Suppressor macrophage (primary cell): ENCODE results near the gene AGBL1.
"Not testable (repeated sequence)": the region's sequence is repeated elsewhere in the genome, so short reads cannot be mapped to it uniquely, and the experiment has no call there.

ENCODE experiments used
- DNase-seq, 4 experiments: peaks; one replicate each; pipeline ENCODE4 v3.0.0-alpha.2; 2020 to 2022

AGBL1 gene

DNA sequence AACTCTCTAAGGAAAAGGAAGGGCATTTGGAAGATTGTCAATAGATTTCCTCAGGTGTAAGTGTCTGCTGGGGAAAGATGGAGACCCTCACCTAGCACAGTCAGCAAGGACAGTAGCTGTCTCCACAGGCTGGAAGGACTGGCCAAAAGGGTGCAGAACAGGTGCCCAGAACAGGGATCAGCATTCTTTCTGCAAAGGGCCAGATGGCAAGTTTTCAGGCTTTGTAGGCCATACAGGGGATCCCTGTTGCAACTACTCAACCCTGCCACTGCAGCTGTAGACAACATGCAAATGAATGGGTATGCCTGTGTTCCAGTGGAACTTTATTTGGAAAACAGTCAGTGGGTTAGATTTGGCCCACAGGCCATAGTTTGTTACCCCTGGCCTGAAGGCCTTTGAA, 8.1 kb downstream of the AGBL1 start:
- no peak for DNase-seq

DNA sequence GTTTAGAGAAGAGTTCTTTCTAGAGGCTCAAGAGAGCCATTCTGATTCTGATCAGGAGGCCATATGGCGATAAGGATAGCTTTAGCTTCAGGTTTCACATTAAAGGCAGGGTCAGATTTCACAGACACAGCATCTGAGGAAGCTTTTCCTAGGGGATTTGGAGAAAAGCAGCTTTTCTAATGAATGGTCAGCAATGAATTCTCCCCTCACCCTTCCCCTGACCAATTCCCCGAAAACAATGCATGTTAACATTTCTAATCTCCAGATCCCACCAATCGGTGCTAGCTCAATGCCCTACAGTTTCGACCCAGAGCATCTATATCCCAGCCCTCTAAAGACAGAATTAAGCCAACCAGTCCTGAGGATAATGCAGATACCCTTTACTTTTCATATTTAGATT, 9.8 kb downstream of the AGBL1 start:
- no peak for DNase-seq

DNA sequence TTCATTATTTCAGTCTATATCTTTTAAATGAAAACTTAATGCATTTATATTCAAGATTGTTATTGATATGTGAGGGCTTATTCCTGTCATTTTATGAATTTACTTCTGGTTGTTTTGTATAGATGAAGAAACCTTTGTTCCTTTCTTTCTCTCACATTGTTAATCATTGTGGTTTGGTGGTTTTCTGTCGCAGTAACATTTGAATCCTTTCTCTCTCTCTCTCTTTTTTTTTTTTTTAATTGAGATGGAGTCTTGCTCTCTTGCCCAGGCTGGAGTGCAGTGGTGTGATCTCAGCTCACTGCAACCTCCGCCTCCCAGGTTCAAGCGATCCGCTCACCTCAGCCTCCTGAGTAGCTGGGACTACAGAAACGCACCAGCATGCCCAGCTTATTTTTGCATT, 22.1 kb downstream of the AGBL1 start:
- DNase-seq = no peak

DNA sequence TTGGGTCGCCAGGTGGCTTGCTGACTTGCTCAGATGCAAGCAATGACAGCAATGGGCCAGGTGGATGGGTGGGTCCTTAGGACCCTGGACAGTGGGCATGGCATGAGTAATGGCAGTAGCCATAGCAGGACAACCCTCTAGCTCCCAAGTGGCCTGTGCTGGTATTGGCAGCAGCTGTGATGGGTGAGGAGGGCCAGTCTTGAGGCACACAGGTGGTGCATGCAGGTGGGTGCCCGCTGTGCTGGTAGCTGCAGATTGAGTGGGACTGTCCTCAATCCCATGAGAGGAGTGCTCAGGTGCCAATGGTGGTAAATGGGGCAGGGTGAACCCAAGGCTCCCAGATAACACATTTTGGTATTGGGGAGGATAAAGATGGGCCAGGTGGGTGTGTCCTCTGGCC, 24.2 kb downstream of the AGBL1 start:
- DNase-seq = no peak

DNA sequence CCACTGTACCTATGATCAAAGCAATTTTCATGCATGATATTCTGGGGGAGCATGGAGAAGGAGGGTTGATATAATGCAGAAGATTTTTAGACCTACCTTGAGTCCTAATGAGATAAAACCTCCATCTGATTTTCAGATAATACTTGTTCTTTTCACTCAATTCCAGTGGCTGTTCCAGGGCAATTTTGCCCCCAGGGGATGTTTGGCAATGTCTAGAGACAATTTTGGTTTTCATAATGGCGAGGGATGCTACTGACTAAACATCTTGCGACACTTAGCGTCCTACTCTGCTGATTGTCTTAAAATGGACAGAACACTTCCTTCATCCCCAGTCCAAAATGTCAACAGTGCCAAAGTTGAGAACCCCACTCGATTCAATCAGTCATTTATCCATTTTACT, 26.6 kb downstream of the AGBL1 start:
- no peak for DNase-seq

DNA sequence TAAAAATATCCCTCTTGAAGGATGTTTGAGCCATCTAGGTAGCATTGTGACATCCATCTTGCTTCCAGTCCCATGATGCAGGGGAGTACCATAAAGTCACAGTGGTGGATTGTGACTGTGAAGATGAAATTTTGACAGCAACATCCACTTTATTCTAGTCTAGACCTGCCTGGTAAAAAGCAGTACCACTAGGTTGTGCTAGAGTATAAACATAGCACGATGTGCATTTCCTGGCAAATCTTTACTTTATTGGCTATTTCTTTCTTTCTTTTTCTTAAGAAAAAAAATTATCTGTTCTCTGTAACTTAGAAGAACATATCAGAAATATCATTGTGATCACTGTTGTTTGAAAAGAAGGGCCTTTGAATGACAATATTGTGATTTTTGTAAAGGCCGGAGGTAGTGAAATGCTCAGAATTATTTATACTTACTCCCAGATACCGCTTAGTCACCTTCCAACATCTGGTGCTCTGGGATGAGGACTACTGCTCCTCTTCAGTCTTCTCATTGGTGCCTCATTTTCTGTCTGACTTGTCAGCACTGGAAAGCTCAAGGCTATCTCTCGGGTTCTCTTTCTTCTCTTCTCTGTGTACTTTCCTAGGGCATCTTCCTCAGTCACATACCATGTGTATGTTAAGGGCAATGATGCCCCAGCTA, 35.6 kb downstream of the AGBL1 start:
- peak in 1 of 4 experiments; percentile 1 for DNase-seq

GRCh38 chr15:86121568-86122225, 42.0 kb downstream of the AGBL1 start:
- DNase-seq = no peak

DNA sequence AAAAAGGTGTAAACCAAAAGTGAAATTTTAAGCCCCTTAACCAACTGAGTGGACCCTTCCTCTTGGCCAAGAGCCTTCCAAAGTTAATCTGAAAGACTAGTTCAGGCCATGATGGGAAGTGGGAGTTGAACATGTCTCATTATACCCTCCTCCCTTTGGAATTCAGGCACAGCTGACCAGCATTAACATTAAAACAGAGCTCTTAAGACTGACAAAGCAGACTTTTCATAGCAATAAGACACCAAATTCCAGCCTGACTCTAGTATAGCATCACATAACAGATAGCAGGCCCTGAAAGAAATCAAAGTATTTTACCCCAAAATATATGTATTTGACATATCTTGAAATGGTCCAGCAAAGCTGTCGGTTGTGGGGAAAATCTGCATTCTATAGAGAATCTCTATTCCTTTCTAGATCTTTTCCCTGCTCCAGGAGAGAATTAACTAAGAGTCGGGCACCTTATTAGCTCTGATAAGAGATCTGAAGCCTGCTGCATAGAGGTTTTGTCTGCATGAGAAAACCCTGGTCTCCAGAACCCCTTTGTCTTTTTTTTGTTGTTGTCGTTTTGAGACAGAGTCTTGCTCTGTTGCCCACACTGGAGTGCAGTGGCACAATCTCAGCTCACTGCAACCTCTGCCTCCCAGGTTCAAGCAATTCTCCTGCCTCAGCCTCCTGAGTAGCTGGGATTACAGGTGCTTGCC, 43.2 kb downstream of the AGBL1 start:
- not testable (repeated sequence) for DNase-seq

GRCh38 chr15:86125775-86126174, 46.1 kb downstream of the AGBL1 start:
- no peak for DNase-seq

DNA sequence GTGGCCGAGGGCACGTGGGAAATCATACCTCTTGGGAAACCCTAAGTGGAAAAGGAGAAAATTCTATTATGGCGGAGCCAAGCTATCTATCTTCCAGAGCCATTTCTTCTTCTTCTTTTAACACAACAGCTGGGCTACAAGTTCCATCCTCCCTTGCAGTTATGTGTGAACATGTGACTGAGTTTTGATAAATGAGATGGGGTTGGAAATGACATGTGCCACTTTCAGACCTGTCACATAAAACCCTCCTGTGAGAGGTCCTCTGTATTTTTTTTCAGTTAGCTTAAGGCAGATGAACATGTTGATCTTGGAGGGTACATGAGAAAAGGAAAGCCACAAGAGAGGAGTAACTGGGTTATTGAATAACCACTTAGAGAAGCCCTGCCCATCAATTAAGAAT, 47.9 kb downstream of the AGBL1 start:
- DNase-seq = no peak

DNA sequence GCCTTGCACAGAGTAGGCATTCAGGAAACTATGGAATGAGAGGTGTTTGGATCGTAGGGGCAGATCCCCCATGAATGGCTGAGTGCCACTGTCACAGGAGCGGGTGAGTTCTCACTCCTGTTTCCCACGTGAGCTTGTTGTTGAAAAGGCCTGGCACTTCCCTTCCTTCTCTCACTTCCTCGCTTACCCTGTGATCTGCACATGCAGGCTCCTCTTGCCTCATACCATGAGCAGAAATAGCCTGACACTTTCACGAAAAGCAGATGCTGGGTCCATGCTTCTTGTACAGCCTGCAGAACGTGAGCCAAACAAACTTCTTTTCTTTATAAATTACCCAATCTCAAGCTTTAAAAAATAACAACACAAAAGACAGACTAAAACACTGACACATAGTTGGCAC, 55.4 kb downstream of the AGBL1 start:
- peak; percentile 13 to 67 (median 58) for DNase-seq

GRCh38 chr15:86136861-86137260, 57.2 kb downstream of the AGBL1 start:
- no peak for DNase-seq

DNA sequence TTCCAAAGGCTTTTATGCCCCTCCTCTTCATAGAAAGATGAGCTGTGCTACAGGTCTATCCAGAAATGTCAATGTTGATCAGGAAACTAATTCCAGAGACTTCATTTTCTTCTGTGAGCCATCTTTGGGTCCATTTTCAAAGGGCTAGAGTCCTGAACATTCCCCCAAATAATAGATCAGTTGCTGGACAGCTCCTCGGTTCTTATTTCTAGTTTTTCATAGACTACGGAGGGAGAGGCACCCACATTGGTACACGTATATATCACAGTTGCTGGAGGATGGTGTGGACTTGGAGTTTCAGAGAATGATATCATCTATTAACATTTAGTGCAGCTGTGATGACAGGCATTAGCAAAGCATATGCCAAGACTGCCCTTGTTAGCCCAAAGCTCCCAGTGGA, 59.1 kb downstream of the AGBL1 start:
- no peak for DNase-seq

DNA sequence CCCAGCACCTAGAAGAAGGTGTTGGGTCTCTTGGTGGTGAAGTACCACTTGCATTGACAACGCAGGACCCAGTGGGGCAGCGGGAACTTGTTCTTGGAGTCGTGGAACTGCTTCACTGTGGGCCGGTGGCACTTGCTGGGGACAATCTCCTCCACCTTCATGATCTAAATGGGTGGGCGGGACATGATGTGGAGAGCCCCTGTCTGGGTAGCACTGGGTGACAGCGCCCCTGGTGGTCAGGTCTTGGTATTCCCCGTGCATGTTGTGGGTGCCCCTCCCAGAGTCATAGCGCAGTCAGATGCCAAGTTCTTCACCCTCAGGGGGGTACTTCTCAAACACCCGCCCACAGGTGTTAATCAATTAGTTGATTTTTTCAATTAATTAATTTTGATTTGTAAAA, 60.2 kb downstream of the AGBL1 start:
- DNase-seq = peak in 2 of 4 experiments; percentile 1 to 8

DNA sequence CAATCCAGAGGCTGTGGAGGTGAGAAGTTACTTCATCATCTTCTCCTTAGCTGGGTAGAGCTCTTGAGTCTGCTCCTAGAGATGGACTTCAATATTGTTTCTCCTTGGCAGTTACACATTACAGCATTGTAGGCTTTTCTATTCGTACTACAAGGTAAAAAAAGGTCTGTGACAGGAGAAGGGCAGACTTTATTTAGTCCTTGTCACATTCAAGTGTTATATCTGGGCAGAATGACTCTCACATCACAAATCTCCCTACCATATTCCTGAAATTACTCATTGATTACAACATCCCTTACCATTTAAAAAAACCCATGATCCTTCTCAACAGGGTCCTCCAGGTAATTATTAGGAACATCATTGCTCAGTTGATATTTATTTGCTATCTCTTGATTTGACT, 75.0 kb downstream of the AGBL1 start:
- no peak for DNase-seq

- no peak for DNase-seq
These were observed 75.9 kb downstream of the AGBL1 start for GRCh38 chr15:86155551-86155950.

DNA sequence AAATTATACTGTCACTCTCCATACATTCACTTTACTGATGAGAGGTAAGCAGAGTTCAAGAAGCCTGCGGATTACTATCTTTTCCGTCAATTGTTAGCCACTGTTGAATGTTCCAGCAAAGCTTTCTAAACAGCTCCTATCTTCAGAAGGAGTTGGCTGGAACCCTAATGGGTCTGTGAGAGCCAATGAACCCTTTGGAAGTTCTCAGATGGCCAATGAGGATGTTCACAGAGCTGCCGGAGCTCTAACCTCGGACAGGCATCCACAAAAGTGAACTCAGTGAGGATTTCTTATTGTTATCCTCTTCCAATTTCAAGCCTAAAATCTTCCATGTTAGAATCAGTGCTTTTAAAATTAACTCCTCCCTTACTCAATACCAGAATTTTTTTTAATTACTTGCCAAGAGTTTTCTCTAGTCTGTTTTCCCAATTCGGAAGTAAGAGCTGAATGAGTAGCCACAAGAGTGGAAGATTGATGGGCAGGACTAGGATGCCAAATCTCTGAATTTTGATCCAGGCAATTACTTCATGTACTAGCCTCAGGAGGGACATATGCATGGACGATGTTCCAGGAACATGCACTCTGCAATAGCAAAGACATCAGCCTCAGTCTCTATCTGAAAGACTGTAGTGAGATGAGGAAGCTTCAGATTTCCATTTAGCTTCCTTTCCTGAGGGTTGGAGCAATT, 78.1 kb downstream of the AGBL1 start:
- DNase-seq = no peak

DNA sequence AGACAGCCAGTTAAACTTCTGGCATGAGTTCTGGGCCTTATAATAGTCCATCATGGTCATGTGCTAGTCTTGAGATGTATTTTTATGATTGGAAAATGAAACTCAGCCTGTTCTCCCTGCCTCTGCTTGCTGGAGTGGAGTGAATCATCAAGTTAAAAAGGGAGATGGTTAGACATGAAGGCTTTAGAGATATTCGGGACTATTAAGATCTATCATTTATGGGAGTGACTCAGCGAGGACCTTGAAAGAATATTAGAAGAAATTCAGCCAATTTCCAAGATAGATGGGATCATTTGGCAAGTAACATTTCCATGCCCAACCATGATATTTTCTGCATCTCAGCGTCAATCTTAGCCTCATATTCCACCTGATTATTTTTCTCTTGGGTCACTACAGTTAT, 79.8 kb downstream of the AGBL1 start:
- DNase-seq = no peak

GRCh38 chr15:86161250-86161649, 81.6 kb downstream of the AGBL1 start:
- DNase-seq = no peak

DNA sequence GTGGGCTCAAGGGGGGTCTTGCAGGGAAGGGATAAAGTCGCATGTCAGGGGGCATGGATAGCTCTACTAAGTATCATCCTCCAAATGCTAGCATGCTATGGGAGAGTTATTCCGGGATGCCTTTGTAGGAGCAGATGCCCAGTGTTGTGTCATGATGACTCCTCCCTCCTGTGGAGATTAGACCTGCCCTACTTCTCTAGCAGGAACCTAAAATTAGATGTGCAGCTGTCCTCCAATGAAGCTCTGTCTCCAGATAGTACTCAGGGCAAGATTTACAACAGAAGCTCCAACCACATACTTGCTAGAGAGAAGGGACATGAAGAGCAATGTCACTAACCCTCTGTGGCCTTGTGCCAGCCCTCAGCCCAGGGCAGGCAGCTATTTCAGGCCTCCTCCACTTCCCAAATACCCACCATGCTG, 82.5 kb downstream of the AGBL1 start:
- no peak for DNase-seq

DNA sequence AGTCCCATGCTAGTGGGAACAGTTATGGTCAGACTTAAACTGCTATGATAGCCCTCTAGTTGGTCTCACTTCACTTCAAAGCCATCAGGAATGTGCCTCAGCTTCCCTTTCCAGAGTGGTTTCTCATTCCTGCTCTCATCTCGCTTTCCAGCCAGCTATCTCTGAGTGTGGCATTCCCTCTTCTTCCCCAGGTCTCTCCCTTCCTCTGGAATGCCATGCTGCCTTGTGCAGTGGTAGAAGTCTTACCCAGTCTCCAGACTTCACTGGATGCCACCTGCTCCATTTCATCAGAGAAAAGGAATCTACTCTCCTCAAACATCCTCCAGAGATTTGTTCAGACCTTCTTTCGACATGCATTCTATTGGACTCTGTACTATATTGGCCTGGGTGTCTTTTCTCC, 83.0 kb downstream of the AGBL1 start:
- no peak for DNase-seq

DNA sequence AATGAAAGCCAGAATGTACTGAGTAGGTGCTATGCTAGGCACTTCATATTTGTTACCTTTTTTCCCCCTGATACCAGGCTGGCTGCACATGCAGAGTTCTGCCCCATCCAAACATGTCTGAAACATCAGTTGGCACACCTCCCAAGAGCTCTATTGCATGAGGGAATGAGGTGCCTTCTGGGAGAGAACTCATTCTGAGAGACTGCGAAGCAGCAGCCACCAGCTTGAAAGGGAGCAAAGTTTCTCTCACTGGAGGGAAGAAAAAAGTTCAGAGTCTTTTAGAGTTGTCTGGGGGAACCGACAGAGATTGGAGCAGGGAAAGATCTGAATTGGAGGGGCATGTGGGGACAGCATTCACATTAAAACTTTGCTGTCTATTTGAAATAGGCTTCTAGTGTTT, 84.1 kb downstream of the AGBL1 start:
- DNase-seq = no peak

DNA sequence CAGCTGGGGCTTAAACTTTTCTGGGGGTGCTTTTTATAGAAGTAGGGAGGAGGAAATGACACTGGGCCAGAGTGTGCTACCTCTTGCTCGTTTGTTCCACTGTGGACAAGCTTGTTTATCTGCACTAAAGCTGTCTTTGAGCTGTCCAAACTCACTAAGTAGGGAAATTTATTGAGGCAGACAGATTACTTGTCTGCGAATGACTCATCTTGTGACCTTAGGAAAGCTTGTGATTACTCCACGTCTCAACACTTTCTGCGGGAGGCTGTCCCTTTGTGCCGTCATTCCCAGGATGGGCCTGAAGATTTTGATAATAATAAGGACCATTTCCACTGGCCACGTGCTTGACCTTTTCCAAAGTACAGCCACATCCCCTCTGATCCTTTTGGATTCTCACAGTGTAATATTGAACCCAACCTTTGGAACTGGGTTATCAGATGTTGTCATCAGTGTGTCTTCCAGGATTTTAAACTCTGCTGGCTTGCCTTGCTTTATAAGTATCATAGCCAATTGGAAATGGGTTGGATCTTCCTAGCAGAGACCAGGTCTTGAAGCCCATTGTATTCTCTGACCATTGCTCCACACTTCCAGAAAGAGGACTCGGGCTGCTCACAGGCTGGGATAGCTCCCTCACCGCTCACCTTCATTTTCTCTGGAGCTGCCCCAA, 84.7 kb downstream of the AGBL1 start:
- no peak for DNase-seq
